Measurements from ENCODE around the gene PRSS36.
"Not testable (repeated sequence)": the region's sequence is repeated elsewhere in the genome, so short reads cannot be mapped to it uniquely, and the experiment has no call there.

PRSS36 gene

DNA sequence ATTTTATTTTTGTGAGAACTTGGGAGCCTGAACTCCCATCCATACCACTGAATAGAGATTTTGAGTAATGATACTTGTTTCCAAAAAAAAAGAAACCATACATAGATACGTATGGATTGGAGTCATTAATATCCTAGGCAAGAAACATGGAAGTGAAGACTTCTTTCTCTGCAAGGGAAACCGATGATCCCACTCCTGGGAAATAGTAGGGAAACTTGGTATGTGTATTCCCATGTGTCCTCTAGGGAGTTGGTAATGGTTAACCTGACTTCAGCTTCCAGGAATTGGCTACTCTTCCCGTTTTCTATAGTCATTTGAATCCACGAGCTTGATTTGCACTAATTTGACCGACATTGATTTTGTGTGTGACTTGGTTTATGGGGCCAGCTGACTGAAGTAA is 35.5 kb upstream of the PRSS36 start:
- in situ Hi-C loops (cut with HindIII; ENCODE audit: low sequenced_read_pairs) = no loop called here

DNA sequence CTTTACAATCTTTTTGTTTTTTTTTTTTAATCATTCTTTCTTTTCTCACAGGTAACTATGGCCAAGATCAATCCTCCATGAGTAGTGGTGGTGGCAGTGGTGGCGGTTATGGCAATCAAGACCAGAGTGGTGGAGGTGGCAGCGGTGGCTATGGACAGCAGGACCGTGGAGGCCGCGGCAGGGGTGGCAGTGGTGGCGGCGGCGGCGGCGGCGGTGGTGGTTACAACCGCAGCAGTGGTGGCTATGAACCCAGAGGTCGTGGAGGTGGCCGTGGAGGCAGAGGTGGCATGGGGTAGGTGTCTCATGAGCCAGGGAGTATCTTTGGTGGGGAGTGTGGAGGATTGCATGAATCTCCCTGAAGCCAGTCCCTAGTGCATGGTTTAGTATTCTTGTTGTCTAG is 35.0 kb upstream of the PRSS36 start:
- in situ Hi-C loops (cut with HindIII; ENCODE audit: low sequenced_read_pairs) = no loop called here

DNA sequence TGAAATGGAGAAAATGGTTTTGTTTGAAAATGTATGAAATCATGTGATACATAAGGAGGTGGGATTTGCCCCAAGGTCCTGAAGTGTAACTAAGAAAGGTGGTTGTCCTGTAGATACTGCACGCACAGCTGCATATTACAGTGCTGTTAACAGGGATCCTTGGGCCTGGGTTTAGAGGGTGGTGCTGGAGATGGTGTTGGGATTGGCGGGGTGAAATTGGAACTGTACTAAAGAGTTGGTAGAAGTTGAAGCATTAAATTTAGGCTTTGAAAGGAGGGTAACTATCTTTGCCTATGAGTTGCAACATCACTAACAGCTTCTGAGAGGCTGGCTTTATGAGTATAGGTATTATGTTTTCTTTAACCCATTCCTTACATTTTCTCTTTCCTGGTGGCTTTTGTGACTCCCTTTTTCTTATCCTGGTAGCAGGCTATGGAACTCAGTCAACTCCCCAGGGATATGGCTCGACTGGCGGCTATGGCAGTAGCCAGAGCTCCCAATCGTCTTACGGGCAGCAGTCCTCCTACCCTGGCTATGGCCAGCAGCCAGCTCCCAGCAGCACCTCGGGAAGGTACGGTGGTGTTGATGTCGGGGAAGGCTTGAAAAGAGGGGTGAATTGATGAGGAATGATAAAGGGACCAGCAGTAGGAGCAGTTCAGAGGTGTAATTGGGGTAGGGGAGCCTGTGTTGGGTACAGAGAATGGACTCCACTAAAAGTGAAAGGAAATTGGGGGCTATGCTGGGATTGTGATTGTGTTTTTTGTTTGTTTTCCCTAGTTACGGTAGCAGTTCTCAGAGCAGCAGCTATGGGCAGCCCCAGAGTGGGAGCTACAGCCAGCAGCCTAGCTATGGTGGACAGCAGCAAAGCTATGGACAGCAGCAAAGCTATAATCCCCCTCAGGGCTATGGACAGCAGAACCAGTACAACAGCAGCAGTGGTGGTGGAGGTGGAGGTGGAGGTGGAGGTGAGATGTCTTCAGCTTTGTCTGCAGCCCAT is 33.9 kb upstream of the PRSS36 start:
- in situ Hi-C loops (cut with HindIII; ENCODE audit: low sequenced_read_pairs) = no loop called here

DNA sequence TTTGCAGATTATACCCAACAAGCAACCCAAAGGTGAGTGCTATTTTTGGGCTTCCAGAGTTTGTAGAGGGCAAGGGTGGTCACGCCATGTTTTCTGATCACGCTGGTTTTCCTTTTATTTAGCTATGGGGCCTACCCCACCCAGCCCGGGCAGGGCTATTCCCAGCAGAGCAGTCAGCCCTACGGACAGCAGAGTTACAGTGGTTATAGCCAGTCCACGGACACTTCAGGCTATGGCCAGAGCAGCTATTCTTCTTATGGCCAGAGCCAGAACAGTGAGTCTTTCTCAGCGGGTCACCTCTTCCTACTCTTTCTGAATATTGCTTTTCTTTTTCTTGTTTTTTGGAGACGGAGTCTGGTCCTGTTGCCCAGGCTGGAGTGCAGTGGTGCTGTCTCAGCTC is 32.5 kb upstream of the PRSS36 start:
- in situ Hi-C loops (cut with HindIII; ENCODE audit: low sequenced_read_pairs) = no loop called here

GRCh38 chr16:31181102-31181830 is 31.4 kb upstream of the PRSS36 start:
- in situ Hi-C loops (cut with HindIII; ENCODE audit: low sequenced_read_pairs) = no loop called here

- in situ Hi-C loops (cut with HindIII; ENCODE audit: low sequenced_read_pairs) = no loop called here
These were observed 30.0 kb upstream of the PRSS36 start, which contains the start of gene FUS for GRCh38 chr16:31179747-31180459. FUS (plus strand) TSS chr16:31180139; CDS start chr16:31180215, 76 bp downstream.

DNA sequence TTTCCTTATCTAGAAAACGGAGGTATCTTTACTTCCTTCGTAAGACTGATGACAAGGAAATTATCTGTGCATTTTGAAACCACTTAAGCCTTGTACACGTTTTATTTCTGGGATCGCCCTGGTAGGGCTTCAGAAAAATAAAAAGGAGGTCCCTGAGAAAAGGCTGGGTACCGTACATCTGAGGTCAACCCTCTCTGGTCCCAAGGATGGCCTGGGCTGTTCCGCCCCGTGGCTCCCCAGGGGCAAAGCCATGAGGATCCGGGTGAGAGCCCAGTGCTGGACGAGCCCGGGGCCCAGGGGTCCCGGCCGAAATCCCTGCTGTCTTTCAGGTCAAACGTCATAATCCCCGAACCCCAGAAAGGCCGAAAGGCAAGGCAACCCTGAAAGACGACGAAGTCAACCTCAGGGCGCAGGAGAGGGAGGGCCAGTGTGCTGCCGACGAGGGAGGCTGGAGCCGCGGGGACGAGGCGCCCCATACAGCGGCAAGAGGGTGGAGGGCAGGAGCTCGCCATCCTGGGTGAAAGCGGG is 29.4 kb upstream of the PRSS36 start:
- in situ Hi-C loops (cut with HindIII; ENCODE audit: low sequenced_read_pairs) = no loop called here

DNA sequence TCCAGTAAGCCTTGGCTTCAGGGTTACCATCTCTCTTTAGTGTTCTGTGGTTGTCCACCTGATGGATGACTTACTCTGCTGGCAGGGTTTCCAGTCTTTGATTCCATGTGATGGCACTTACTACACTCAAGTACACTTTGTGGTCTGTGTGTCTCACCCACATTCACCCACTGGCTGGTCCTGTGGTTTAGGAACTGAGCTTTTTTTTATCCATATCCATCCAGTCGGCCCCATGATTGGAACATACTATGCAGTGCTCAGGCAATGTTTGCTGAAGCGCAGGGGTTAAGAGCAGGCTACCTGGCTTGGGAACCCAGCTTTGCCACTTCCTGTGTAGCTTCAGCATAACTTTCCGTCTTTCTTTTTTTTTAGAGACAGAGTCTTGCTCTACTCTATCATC is 27.3 kb upstream of the PRSS36 start:
- in situ Hi-C loops (cut with HindIII; ENCODE audit: low sequenced_read_pairs) = no loop called here

GRCh38 chr16:31170048-31170447 is 20.2 kb upstream of the PRSS36 start:
- in situ Hi-C loops (cut with HindIII; ENCODE audit: low sequenced_read_pairs) = not testable (repeated sequence)

DNA sequence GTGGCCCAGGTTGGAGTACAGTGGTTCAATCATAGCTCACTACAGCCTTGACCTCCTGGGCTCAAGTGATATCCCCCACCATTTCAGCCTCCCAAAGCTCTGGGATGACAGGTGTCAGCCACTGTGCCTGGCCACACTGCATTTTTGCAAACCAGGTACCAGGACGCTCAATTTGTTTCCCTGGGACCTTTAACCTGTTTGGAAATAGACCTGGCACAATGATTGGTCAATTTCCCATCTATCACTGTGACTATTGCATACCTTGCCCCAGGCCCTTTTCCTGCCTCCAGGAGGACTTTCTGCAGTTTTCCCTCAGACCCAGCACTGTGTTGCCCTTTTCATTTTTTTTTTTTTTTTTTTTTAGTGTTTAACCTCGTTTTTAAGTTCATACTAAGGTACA is 19.0 kb upstream of the PRSS36 start:
- in situ Hi-C loops (cut with HindIII; ENCODE audit: low sequenced_read_pairs) = no loop called here

DNA sequence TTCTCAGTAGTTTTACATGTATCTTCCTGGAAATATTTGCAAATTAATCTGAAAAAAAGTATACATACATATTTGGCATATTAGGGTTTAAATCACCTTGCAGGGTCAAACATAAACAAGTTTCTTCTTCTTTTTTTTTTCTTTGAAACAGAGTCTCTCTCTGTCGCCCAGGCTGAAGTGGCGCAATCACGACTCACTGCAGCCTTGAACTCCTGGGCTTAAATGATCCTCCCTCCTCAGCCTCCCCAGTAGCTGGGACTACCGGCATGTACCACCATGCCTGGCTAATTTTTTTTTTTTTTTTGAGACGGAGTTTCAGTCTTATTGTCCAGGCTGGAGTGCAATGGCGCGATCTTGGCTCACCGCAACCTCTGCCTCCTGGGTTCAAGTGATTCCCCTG is 17.4 kb upstream of the PRSS36 start:
- in situ Hi-C loops (cut with HindIII; ENCODE audit: low sequenced_read_pairs) = no loop called here

- in situ Hi-C loops (cut with HindIII; ENCODE audit: low sequenced_read_pairs) = no loop called here
These were observed 7.3 kb upstream of the PRSS36 start for GRCh38 chr16:31157136-31157535.

GRCh38 chr16:31150976-31151375 is 1.1 kb upstream of the PRSS36 start:
- in situ Hi-C loops (cut with HindIII; ENCODE audit: low sequenced_read_pairs) = not testable (repeated sequence)

DNA sequence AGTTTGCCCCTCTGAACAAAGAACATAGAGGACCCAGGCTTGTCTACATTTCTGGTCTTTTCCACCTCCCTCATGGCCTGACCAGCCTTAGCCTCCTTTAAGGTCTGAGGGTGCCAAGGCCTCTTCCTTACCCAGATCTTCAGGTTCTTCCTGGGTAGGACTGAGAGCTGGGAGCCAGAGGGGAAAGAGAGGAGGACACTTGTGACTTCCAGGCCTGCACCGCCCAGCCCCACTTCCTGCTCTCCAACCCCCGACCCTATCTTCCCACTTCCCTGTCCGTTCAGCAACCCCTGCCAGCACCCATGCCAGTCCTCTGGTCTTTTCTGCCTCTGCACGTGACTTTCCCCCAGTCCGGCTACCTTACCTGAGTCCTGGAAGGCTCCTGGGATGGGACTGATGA is 534 bp downstream of the PRSS36 start:
- in situ Hi-C loops (cut with HindIII; ENCODE audit: low sequenced_read_pairs) = no loop called here

GRCh38 chr16:31148896-31149295 is 970 bp downstream of the PRSS36 start:
- in situ Hi-C loops (cut with HindIII; ENCODE audit: low sequenced_read_pairs) = no loop called here

DNA sequence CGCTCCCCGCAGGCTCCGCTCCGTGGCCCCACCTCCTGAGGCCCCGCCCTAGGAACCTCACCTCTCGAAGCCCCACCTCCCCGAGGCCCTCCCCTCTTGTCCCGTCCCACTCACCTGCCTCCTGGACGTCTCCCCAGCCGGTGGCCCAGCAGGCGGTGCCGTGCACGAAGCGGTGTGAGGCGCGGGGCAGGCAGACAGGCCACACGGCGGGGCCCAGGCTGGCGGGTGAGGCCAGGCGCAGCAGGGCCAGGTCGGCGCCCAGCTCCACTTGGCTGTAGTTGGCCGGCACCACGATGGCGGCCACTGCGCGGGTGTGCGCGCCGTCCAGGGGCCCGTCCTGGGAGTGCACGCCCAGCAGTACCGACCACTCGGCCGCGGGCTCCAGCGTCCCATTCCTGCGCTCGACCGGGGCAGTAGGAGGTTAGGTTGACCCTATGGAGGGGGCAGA is 1.6 kb downstream of the PRSS36 start:
- in situ Hi-C loops (cut with HindIII; ENCODE audit: low sequenced_read_pairs) = no loop called here

DNA sequence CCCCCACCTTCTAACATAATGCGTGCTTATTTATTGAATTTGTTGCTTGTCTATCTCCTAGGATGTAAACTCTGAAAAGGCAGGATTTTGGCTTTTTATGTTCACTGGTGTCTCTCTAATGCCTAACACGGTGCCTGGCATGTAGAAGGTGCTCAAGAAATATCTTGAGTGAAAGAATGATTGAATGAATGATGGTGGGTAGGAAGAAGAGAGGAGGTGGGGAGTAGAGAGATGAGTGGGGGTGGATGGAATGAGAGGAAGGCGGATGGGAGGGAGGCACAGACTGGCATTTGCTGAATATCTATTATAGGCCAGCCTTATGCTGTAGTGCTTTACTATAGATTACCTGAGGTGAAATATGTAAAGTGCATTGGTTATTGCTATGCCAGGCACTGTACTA is 2.3 kb downstream of the PRSS36 start:
- in situ Hi-C loops (cut with HindIII; ENCODE audit: low sequenced_read_pairs) = no loop called here

- in situ Hi-C loops (cut with HindIII; ENCODE audit: low sequenced_read_pairs) = no loop called here
These were observed 4.4 kb downstream of the PRSS36 start for GRCh38 chr16:31145398-31145990.

GRCh38 chr16:31144418-31144817 is 5.4 kb downstream of the PRSS36 start:
- in situ Hi-C loops (cut with HindIII; ENCODE audit: low sequenced_read_pairs) = not testable (repeated sequence)

DNA sequence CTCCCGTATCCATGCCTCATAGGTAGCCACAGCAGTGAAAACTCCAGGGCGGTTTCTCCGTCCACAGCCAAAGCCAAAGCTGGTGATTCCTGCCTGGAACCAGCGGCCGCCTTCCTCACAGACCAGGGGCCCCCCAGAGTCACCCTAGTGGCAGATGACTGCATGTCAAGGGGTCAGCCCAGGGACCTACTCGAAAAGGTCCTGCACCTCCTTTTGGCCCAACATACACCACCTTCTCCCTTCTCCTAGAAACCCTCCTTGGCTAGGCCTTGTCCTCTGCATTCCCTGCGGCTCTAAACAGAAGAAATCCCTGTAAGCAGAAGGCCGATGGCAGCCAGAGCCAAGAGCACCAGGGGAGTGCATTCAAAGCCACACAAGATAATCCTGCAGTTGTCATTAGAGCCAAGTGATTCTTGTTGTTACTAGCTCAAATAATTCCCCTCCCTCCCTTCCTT is 6.1 kb downstream of the PRSS36 start:
- in situ Hi-C loops (cut with HindIII; ENCODE audit: low sequenced_read_pairs) = no loop called here
